ENCODE results near the gene SPPL3. TPM values are rescaled to one million over a fixed set of nuclear protein-coding genes. Genes with fewer than 3 reads are reported as not detected.

Gene SPPL3
- total RNA-seq, 1 donor from 2014 or later = 44.1 TPM

GRCh38 chr12:120755269-120755668 is 148.9 kb downstream of the SPPL3 start:
- intact Hi-C loops (cut with DNase I) = no loop called here
- H3K27me3 ChIP-seq = no peaks in the 10 kb centered on the region
- ATAC-seq = no peak
- H3K4me3 ChIP-seq = no peak overlapping the region
- DNase-seq = no peak
- no peaks in the 10 kb centered on the region for H3K36me3 ChIP-seq
- no peaks in the 10 kb centered on the region for H3K9me3 ChIP-seq
- H3K4me1 ChIP-seq = no peaks in the 10 kb centered on the region
- TF ChIP-seq, protein P1, sequence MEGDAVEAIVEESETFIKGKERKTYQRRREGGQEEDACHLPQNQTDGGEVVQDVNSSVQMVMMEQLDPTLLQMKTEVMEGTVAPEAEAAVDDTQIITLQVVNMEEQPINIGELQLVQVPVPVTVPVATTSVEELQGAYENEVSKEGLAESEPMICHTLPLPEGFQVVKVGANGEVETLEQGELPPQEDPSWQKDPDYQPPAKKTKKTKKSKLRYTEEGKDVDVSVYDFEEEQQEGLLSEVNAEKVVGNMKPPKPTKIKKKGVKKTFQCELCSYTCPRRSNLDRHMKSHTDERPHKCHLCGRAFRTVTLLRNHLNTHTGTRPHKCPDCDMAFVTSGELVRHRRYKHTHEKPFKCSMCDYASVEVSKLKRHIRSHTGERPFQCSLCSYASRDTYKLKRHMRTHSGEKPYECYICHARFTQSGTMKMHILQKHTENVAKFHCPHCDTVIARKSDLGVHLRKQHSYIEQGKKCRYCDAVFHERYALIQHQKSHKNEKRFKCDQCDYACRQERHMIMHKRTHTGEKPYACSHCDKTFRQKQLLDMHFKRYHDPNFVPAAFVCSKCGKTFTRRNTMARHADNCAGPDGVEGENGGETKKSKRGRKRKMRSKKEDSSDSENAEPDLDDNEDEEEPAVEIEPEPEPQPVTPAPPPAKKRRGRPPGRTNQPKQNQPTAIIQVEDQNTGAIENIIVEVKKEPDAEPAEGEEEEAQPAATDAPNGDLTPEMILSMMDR (IDR thresholded peaks at IDR 0.05) = no peak
- H3K27ac ChIP-seq = no peak overlapping the region

GRCh38 chr12:120754792-120755191 is 149.4 kb downstream of the SPPL3 start:
- no peaks in the 10 kb centered on the region for H3K9me3 ChIP-seq
- TF ChIP-seq, protein P1 (IDR thresholded peaks at IDR 0.05) = no peak
- intact Hi-C loops (cut with DNase I) = no loop called here
- DNase-seq (no peak), ATAC-seq (no peak)
- H3K4me3 ChIP-seq = no peak overlapping the region
- H3K36me3 ChIP-seq = no peaks in the 10 kb centered on the region
- H3K27me3 ChIP-seq = no peaks in the 10 kb centered on the region
- H3K27ac ChIP-seq = no peak overlapping the region
- H3K4me1 ChIP-seq = no peaks in the 10 kb centered on the region

GRCh38 chr12:120751389-120751788 is 152.8 kb downstream of the SPPL3 start:
- Histone ChIP-seq H3K27me3 (no peaks in the 10 kb centered on the region), H3K27ac (no peak overlapping the region), H3K36me3 (no peaks in the 10 kb centered on the region), H3K4me1 (no peaks in the 10 kb centered on the region), H3K4me3 (no peak overlapping the region), H3K9me3 (no peaks in the 10 kb centered on the region)
- TF ChIP-seq, protein P1 (IDR thresholded peaks at IDR 0.05) = no peak
- DNase-seq = no peak
- intact Hi-C loops (cut with DNase I) = no loop called here
- no peak for ATAC-seq

GRCh38 chr12:120750806-120751205 is 153.4 kb downstream of the SPPL3 start:
- Histone ChIP-seq H3K4me3 (no peak overlapping the region), H3K27ac (no peak overlapping the region), H3K36me3 (no peaks in the 10 kb centered on the region), H3K9me3 (no peaks in the 10 kb centered on the region), H3K4me1 (no peaks in the 10 kb centered on the region), H3K27me3 (no peaks in the 10 kb centered on the region)
- ATAC-seq = no peak
- intact Hi-C loops (cut with DNase I) = no loop called here
- TF ChIP-seq, protein P1 (IDR thresholded peaks at IDR 0.05) = no peak
- DNase-seq = no peak

- H3K9me3 ChIP-seq = no peaks in the 10 kb centered on the region
- no peaks in the 10 kb centered on the region for H3K36me3 ChIP-seq
- H3K4me1 ChIP-seq = no peaks in the 10 kb centered on the region
- no peak overlapping the region for H3K27ac ChIP-seq
- no peak overlapping the region for H3K4me3 ChIP-seq
- H3K27me3 ChIP-seq = no peaks in the 10 kb centered on the region
- intact Hi-C loops (cut with DNase I) = no loop called here
- DNase-seq = no peak
- TF ChIP-seq, protein P1 (IDR thresholded peaks at IDR 0.05) = no peak
- no peak for ATAC-seq
These were observed 154.9 kb downstream of the SPPL3 start for GRCh38 chr12:120749256-120749655.

DNA sequence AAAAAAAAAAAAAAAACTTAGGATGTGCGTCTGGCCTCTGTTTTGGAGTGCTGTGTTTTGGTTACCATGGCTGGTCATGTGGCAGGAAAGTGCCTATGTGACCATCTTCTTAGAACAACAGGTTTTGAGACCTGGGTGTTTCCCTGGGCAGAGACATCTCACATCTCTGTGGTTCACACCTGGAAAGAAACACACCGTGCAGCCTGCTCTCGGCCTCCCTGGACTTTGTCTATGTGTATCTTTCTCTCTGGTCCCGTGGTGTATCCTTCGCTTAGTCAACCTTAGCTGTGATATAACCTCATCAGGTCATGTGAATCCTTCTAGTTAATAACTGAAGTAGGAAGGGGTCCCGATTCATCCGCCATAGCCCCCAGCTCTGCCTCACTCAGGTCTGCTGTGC is 155.9 kb downstream of the SPPL3 start:
- DNase-seq = no peak
- H3K27me3 ChIP-seq = no peaks in the 10 kb centered on the region
- no peaks in the 10 kb centered on the region for H3K9me3 ChIP-seq
- ATAC-seq = no peak
- intact Hi-C loops (cut with DNase I) = no loop called here
- no peak overlapping the region for H3K4me3 ChIP-seq
- no peaks in the 10 kb centered on the region for H3K4me1 ChIP-seq
- TF ChIP-seq, protein P1 (IDR thresholded peaks at IDR 0.05) = no peak
- no peak overlapping the region for H3K27ac ChIP-seq
- no peaks in the 10 kb centered on the region for H3K36me3 ChIP-seq
